ENCODE data around the gene HOXC12. TPM values are rescaled to one million over a fixed set of nuclear protein-coding genes. Genes with fewer than 3 reads are reported as not detected.
A peak's percentile ranks its signal among the peaks of the same experiment; 100 is the strongest.

HOXC12 gene
- total RNA-seq, 2 experiments from 2014 or later: not detected

GRCh38 chr12:54007538-54008259, 53.0 kb downstream of the HOXC12 start:
- POLR2A ChIA-PET: no interaction called here
- H3K4me1 Mint-ChIP-seq: peaks cover 12% of the 10 kb centered on the region
- H3K27ac Mint-ChIP-seq: no peak overlapping the region
- DNase-seq: no peak
- H3K36me3 Mint-ChIP-seq: no peaks in the 10 kb centered on the region
- ATAC-seq (ENCODE audit: low read depth): no peak
- no peak overlapping the region for H3K4me3 Mint-ChIP-seq
- H3K27me3 Mint-ChIP-seq: peaks cover 95% of the 10 kb centered on the region
- no peaks in the 10 kb centered on the region for H3K9me3 Mint-ChIP-seq

GRCh38 chr12:54008260-54008552, 53.5 kb downstream of the HOXC12 start:
- H3K9me3 Mint-ChIP-seq: no peaks in the 10 kb centered on the region
- H3K27me3 Mint-ChIP-seq: peaks cover 95% of the 10 kb centered on the region
- H3K36me3 Mint-ChIP-seq: no peaks in the 10 kb centered on the region
- no peak for ATAC-seq (ENCODE audit: low read depth)
- H3K4me1 Mint-ChIP-seq: peaks cover 12% of the 10 kb centered on the region
- DNase-seq: no peak
- POLR2A ChIA-PET: no interaction called here
- H3K4me3 Mint-ChIP-seq: no peak overlapping the region
- H3K27ac Mint-ChIP-seq: no peak overlapping the region

Small RNA genes within 50 kb of the gene (microRNA-seq; reads per million reads assigned to microRNA genes)
- 24.6 reads per million, percentile 31 among the genes with 10 or more reads in this experiment for gene MIR196A2

Other genes starting within 250 kb of the HOXC12 start
- 10 to 100 TPM; 83.6 to 91.1 TPM for gene CALCOCO1, start 227.5 kb upstream of the HOXC12 start, total RNA-seq
- gene CISTR, start 202.9 kb upstream of the HOXC12 start, total RNA-seq: not detected
- not detected for gene HOXC13, start 16.1 kb upstream of the HOXC12 start, total RNA-seq
- not detected for gene HOXC11, start 18.2 kb downstream of the HOXC12 start, total RNA-seq
- not detected for gene HOTAIR, start 20.1 kb downstream of the HOXC12 start, total RNA-seq
- gene HOXC10, start 30.2 kb downstream of the HOXC12 start, total RNA-seq: not detected
- gene HOXC9, start 45.3 kb downstream of the HOXC12 start, total RNA-seq: not detected
- gene HOXC8, start 54.1 kb downstream of the HOXC12 start, total RNA-seq: not detected
- not detected for gene HOXC6, start 73.5 kb downstream of the HOXC12 start, total RNA-seq
- gene HOXC5, start 78.1 kb downstream of the HOXC12 start, total RNA-seq: not detected
- 1 to 10 TPM; 1.2 to 1.5 TPM for gene HOXC4, start 98.9 kb downstream of the HOXC12 start, total RNA-seq
- 10 to 100 TPM; 23.9 to 24.4 TPM for gene SMUG1, start 234.1 kb downstream of the HOXC12 start, total RNA-seq